ENCODE results near the gene OGFOD2.
"Not testable (repeated sequence)": the region's sequence is repeated elsewhere in the genome, so short reads cannot be mapped to it uniquely, and the experiment has no call there.

The OGFOD2 gene

DNA sequence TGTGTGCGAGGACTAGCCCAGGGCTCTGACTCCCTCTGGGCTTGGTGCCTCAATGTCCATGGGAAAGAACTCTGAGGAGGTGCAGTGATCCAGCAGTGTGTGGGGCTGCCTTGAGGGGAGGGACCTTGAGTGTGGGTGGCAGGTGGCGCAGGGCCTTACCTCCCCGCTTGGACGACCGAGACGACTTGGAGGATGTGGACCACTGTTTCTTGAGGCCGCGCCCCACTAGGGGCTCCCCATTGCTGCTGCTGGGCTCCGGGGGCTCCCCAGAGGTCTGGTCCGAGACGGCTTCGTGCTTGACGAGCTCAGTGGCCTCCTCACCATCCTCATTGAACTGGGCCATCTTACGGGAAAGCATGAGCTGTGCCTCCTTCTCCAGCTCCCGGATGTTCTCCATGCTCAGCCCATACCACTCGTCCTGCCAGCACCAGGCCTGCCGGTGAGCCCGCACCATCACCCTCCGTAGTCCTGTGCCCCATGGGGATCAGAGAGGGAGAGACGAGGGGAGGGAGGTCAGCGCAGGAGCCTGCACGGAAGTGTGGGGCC lies 30.1 kb downstream of the OGFOD2 start:
- no peak for DNase-seq (ENCODE audit: low read depth)

DNA sequence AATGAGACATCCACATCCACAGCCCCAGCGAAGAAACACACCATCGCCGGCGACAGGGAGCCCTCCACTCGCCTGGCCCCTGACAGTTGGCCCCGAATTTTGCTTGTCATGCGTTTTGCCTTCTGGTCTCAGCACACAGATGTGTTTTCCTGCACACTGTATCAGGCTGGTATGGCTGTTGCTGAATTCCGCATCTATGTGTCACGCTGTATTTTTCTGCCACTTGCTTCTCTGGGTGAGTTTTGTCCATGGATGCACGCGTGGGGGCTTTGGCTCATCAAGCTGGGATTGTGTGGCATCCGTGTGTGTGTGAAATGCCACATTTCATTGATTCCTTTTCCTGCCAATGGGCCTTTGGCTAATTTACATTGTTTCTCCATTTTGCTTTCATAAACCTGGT lies 31.9 kb downstream of the OGFOD2 start:
- DNase-seq (ENCODE audit: low read depth), result no peak

DNA sequence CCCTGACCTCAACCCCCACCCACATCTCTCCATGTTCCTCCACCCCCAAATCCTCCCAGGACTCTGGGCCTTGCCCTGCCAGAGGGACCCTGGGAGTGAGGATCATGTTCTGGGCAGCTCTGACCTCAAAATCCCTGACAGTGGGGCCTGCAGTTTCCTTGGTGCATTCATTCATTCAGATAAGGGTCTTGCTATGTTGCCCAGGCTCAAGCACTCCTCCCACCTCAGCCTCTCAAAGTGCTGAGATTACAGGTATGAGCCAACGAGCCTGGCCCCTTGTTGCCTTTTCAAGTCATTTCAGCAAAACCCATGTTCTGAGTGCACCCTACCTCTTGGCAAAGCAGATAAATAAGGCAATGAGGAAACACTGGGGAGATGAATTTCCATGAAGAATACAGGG lies 35.1 kb downstream of the OGFOD2 start:
- DNase-seq (ENCODE audit: low read depth), result no peak

DNA sequence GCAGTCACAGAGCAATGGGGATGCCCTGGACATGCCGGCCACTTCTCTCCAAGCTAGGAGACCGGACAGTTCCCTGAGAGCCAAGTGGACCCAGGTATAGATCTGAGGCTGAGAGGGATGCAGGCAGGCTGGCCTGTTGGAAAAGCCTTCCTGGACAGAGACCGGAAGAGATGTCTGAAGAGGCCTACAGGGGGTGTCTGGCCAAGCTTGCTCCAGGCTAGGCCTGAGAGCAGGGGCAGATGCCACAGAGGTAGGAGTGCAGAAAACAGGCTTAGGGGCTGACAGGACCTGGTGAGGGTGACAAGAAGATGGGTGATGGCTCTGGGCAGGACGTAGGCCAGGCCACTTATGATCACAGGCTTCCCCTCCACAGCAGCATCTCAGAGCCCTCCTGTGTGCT lies 35.6 kb downstream of the OGFOD2 start:
- DNase-seq (ENCODE audit: low read depth), result no peak

DNA sequence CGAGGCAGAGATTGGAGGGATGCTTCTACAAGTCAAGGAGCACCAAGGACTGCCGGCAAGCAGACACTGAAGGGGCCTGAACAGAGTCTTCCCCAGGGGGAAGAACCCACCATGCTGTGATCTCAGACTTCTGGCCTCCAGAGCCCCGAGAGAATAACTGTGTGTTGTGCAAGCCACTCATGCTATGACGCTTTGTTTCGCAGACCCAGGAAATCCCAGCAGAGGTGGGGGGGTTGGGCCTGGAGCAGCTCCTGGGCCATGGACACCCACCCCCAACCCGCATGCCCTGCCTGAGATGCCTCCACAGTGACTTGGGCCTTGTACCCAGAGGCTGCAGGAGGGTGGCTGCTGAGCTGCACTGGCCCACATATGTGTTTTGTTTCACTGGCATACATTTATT lies 36.7 kb downstream of the OGFOD2 start:
- DNase-seq (ENCODE audit: low read depth), result no peak

DNA sequence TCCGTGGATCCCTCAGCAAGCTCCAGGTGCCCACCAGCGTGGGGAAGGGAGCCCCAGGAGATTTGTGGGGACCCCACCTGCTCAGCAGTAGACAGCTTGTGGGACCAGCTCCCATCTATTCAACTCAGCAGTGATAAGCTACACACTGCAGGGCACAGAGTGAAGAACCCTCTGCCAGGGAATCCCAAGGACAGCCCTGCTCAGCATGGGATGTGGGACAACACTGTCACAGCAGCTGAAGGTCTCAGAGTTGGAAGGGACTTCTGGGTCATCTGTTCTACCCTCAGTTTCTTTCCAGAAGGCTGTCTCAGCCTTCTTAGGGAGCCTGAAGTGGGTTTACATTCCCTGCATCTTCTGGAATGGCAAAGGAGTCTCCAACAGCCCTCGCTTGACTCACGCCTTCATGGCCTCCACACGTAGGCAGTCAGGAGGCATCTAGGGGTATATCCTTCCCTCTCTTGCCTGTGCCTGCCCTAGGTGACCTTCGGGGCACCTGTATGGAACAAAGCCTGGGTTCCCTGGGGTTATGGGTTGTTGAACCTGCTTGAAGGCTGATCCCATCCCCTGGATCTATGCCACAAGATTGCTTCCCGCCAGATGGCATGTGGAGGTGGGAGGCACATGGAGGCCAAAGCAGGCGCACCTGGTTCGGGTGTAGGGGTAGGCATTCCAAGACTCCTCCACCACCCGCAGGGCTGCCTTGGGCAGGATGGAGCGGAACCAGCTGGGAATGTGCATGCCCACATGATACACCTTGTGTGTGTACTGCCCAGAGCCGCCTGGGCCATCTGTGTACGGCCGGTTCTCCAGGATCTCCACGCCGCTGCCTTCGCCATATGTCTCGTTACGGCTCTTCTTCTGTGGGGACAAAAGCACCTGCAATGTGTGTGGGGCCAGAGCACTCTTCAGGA lies 38.4 kb downstream of the OGFOD2 start:
- DNase-seq (ENCODE audit: low read depth), result no peak

DNA sequence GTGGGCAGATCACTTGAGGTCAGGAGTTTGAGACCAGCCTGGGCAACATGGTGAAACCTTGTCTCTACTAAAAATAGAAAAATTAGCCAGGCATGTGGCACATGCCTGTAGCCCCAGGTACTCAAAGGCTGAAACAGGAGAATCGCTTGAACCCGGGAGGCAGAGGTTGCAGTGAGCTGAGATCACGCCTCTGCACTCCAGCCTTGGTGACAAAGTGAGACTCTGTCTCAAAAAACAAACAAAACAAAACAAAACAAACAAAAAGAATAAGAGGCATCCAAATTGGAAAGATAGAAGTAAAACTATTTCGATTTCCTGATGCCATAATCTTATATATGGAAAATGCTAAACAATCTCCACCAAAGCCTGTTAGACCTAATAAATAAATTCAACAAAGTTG lies 39.4 kb downstream of the OGFOD2 start:
- not testable (repeated sequence) for DNase-seq (ENCODE audit: low read depth)

DNA sequence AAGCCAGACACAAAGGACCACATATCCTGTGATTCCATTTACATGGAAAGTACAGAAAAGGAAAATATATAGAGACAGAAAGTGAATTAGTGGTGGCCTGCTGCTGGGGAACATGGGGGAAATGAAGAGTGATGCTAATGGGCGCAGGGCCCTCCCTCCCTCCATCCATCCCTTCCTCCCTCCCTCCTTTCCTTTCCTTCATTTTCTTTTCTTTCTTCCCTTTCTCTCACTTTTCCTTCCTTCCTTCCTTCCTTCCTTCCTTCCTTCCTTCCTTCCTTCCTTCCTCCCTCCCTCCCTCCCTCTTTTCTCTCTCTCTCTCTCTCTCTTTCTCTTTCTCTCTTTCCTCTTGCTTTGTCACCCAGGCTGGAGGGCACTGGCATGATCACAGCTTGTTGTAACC lies 42.7 kb downstream of the OGFOD2 start:
- DNase-seq (ENCODE audit: low read depth), result no peak

DNA sequence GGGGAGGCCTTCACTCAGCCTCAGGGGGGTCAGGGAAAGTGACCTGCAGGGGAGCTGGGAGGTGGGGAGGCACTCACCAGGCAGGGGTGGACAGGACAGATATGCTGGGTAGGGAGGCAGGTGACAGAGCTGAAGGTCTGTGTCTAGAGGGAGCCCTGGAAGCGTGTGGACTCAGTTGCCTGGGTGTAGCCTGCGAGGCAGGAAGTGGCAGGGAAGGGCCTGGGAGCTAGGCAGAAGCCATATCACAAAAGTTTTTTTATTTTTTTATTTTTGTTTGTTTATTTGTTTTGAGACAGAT lies 44.7 kb downstream of the OGFOD2 start:
- no peak for DNase-seq (ENCODE audit: low read depth)

DNA sequence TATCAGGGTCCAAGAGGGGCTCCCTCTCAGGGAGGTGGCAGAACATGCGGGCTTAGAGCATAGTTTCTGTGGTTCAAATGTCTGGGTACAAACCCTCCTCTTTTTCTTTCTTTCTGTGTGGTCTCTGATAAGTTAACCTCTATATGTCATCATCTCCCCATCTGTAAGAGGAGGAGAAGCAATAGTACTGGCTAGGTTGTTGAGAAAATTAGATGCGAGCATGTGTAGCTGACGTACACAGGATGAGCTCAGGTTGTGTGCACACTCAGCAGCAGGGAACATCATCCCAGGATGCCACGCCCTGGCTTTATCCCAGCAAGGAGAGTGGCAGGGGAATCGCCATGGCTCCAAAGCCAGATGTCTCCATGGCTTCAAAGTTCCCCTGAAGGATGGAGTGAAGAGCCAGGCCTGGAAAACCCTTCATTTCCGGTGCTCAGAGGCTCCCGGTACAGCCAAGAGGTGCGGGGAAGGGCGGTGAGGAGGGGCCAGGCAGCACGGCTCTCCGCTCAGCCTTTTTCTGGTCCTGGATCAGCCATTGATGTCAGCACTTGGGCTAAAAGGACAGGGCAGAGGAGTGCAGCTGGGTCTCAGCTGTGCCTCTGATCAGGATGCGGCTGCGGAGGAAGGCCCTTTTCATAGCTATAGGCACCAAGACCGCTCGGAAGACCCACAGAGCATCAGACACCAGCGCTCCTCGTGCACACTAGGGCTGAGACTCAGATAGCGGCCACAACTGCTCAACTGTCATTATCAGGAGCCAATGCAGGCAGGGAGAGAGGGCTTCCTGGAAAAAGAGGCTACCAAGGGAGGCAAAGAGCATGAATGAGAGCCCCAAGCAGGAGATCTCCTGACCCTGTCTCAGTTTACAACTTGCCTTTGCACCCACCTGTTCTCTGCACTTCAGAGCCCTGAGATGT lies 46.9 kb downstream of the OGFOD2 start:
- no peak for DNase-seq (ENCODE audit: low read depth)

DNA sequence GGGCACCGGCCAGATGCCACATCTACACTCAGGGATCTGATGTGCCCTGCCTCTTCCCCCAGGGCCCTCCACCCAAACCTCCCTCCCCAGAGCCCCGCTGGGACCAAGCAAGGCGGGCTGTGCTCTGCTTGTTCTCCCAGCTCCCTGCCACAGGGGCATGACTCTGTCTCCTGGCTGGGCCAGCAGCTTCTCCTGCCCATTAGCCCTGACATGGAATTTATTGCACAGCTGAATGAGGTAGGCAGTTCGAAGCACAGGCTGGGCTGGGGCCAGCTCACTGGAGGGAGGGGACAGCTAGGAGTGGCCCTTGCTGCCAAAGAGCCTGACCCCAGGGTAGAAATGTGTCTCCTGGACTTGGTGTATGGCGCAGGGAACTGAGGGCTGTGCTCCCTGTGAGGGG lies 47.8 kb downstream of the OGFOD2 start:
- no peak for DNase-seq (ENCODE audit: low read depth)

DNA sequence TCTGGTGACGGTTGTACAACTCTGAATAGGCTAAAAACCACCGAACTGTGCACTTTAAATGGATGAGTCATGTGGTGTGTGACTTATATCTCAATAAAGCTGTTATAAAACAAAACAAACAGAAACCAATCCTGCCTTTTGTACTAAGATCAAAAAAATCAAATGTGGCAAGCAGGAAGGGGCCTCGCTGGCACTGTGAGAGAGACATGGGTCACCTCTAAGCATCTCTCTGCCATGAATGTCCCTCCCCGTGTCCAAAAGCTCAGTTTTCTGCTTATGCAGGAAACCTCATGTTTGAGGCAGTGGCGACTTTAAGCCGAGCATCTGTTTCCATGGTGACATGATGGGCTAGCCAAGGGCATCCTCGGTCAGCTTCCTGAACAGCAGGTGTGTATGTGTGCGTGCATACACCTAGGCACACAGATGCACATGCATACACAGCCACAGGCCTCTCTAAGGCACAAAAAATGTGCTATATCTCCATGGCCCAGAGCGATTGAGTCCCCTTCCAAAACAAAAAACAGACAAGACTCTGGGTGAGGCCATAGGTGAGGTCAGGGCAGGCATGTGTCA lies 49.9 kb downstream of the OGFOD2 start:
- DNase-seq (ENCODE audit: low read depth), result no peak

DNA sequence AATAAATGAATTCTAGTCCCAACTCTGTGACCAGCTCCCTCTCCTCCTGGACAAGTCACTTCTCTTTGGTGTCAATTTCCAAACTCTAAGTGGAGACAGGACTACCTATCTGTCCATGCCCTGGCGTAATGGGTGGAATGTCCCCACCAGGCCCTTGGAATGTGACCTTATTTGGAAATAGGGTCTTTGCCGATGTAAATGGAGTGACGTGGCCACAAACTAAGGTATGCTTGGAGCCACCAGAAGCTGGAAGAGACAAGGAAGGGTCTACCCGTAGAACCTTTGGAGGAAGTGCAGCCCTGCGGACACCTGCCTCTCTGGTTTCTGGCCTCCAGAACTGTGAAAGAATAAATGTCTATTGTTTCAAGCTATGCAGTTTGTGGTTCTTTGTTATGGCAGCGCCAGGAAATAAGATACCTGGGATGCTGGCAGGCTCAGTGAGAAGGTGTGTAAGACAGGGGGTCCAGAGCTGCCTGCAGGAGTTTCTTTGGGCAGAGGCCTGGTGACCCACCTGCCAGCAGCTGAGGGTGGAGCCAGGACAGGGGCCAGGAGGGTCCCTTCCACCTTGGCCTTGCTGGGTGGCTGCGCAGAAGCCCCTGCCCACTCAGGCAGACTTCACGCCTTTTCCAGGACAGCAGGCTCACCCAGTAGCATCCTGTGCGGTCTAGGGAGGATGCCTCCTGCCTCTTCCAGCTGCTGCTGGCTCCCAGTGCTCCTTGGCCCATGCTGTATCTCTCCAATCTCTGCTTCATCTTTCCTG lies 51.2 kb downstream of the OGFOD2 start:
- DNase-seq (ENCODE audit: low read depth), result no peak

DNA sequence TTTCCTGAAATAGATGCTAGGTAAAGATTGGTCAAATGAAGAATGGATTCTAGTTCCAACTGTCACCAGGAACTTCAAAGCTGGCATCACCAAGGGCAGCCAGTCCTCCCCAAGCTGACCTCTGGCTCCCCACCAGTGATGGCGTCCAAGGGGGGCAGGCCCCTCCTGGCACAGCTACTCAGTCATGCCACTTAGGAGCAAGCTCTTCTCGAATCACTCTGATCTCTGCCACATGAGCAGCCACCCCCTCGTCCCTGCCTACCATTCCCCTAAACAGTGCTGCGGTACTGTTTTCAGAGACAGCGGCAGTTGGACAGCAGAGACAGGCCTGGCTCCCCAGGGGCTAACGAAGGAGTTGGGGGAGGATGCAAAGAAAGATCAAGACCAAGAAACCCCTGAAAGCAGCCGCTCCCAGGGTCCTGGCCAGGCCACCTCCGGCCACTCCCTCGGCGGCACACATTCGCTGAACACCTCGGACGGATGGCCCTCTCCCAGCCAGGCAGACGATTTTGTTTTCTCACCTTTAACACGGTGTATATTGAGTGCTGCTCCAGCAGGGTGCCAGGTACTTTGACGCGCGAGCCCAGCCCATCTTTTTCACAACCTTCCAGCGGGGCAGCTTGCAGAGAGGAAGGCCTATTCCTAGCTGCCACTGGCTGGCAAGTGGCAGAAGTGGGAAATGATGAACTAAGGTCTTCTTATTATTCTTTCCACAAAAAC lies 52.8 kb downstream of the OGFOD2 start:
- no peak for DNase-seq (ENCODE audit: low read depth)

DNA sequence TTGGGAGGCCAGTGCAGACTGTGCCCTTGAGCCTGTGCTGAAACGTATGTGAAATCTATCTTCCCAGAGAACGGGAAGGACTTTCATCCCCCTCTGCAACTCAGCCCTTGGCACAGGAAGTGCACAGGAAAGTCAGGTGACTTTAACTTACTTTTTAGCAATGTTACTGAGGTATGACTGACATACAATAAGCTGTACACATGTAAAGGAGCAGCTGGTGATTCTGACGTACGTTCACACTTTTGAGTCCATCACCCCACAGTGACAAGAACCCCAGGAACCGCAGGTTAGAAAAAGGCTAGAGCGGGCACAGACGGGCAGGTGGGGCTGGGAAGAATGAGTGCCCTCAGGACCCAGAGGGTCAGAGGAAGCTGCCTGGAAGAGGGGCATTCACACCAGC lies 53.4 kb downstream of the OGFOD2 start:
- no peak for DNase-seq (ENCODE audit: low read depth)

DNA sequence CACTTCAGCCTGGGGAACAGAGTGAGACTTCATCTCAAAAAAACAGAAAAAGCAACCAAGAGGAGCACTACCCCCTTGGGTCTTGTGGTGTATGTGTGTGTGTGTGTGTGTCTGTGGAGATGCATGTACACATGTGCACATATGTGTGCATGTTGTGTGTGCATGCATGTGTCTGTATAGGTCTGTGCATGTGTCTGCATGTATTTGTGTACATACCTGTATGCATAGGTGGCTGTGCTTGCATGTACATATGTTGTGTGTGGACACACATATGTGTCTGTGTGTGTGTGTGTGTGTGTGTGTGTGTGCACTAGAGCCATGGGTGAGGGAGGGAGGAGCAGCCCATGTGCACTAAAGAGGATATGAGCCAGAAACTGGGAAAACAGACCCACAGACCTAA lies 54.5 kb downstream of the OGFOD2 start:
- no peak for DNase-seq (ENCODE audit: low read depth)

Measured in fibroblast of gingiva (primary cell).